Smooth muscle cell (in vitro differentiated cells): ENCODE data around the gene EDA2R. TPM values are rescaled to one million over a fixed set of nuclear protein-coding genes. Genes with fewer than 3 reads are reported as not detected.

Source experiments
- DNase-seq: peaks from one replicate; lab custom pipeline; 2025; ENCODE audit not compliant: unreplicated experiment; lab: John Stamatoyannopoulos, UW
- H2AFZ ChIP-seq: fragments of 200-600 bp; sonication (generic); 2 replicates; pipeline ENCODE4 v1.6.0; 2016; ENCODE audit warnings: antibody characterized with exemption, low read depth, mild to moderate bottlenecking
- H3F3A ChIP-seq: fragments of 200-600 bp; sonication (generic); 2 replicates; pipeline ENCODE4 v1.6.0; 2017; ENCODE audit warnings: antibody characterized with exemption, low read depth
- H3K27ac ChIP-seq: fragments of 200-600 bp; sonication (generic); 2 replicates; pipeline ENCODE4 v1.5.1; 2016; ENCODE audit warnings: low read depth, mild to moderate bottlenecking
- H3K27me3 ChIP-seq: fragments of 200-600 bp; sonication (generic); 2 replicates; pipeline ENCODE4 v1.6.1; 2016; ENCODE audit warnings: low read depth, mild to moderate bottlenecking
- H3K36me3 ChIP-seq: fragments of 200-600 bp; sonication (generic); 2 replicates; pipeline ENCODE4 v1.5.1; 2016; ENCODE audit warnings: low read depth
- H3K4me1 ChIP-seq: fragments of 200-600 bp; sonication (generic); 2 replicates; pipeline ENCODE4 v1.5.1; 2016; ENCODE audit warnings: low read depth
- H3K4me2 ChIP-seq: fragments of 200-600 bp; sonication (generic); 2 replicates; pipeline ENCODE4 v1.6.0; 2016; ENCODE audit warnings: mild to moderate bottlenecking
- H3K4me3 ChIP-seq: fragments of 200-600 bp; sonication (generic); 2 replicates; pipeline ENCODE4 v1.5.1; 2016; ENCODE audit warnings: mild to moderate bottlenecking
- H3K79me2 ChIP-seq: fragments of 200-600 bp; sonication (generic); 2 replicates; pipeline ENCODE4 v1.6.0; 2016; ENCODE audit warnings: low read depth, mild to moderate bottlenecking
- H3K9ac ChIP-seq: fragments of 200-600 bp; sonication (generic); 2 replicates; pipeline ENCODE4 v1.6.0; 2016; ENCODE audit warnings: low read depth
- H3K9me3 ChIP-seq: fragments of 200-600 bp; sonication (generic); replicated peaks from 2 replicates; pipeline ENCODE4 v1.5.1; 2016; ENCODE audit warnings: low read depth
- H4K20me1 ChIP-seq: fragments of 200-600 bp; sonication (generic); 2 replicates; pipeline ENCODE4 v1.6.0; 2016; ENCODE audit warnings: low read depth
- CTCF ChIP-seq: fragments of 200-600 bp; sonication (generic); IDR thresholded peaks from 2 replicates; pipeline ENCODE4 v1.5.1; 2017; ENCODE audit warnings: borderline replicate concordance, mild to moderate bottlenecking, antibody characterized with exemption; ENCODE audit not compliant: insufficient read depth, poor library complexity, severe bottlenecking
- WGBS: methylation state at CpG from one replicate; pipeline ENCODE4 v1.1.7; 2016; ENCODE audit warnings: low lambda C conversion rate; 5-methylcytosine and 5-hydroxymethylcytosine counted together
- polyA plus RNA-seq: library from polyadenylated mRNA; unstranded; fragments of >200 nt; fragmentation: Nextera tagmentation; extraction: Ambion mirVana; gene quantifications from 2 replicates; pipeline ENCODE4 v1.2.1, GENCODE V29; 2016
- total RNA-seq: library from RNA; depleted of rRNA; stranded (reverse); fragments of >200 nt; gene quantifications from 2 replicates; pipeline ENCODE4 v1.2.3, GENCODE V29; 2014

EDA2R gene
- 7.6 and 12.7 TPM in 2 replicates for total RNA-seq
- 4.3 and 6.2 TPM in 2 replicates for polyA plus RNA-seq

- Histone ChIP-seq H3K27ac (peak within 1 kb of the TSS; percentile 90), H3K4me2 (peak within 1 kb of the TSS; percentile 85), H3K79me2 (peaks cover 14% of the 10 kb centered on the region), H3K9ac (peak within 1 kb of the TSS; percentile 86), H4K20me1 (peaks cover 13% of the 10 kb centered on the region), H3K4me1 (peaks cover 3% of the 10 kb centered on the region), H3K36me3 (no peaks in the 10 kb centered on the region), H3F3A (no peaks in the 10 kb centered on the region), H3K9me3 (no peaks in the 10 kb centered on the region), H3K27me3 (no peaks in the 10 kb centered on the region), H3K4me3 (peak within 1 kb of the TSS; percentile 54), H2AFZ (peak within 1 kb of the TSS; percentile 81)
- 41% methylated on average over 22 of the region's 32 CpGs for WGBS
- peak; percentile 14 for DNase-seq
- no peak for TF ChIP-seq CTCF
Observed at GRCh38 chrX:66638591-66639500, at the start of gene EDA2R. EDA2R (minus strand) TSS chrX:66639078; CDS start chrX:66616020, 23,058 bp downstream.

- no peak for DNase-seq
- no peaks in the 10 kb centered on the region for H3K79me2 ChIP-seq
- no peak for TF ChIP-seq CTCF
- no peaks in the 10 kb centered on the region for H3F3A ChIP-seq
- no peaks in the 10 kb centered on the region for H4K20me1 ChIP-seq
- H3K9me3 ChIP-seq: no peaks in the 10 kb centered on the region
- H3K4me1 ChIP-seq: no peaks in the 10 kb centered on the region
- 33% methylated on average over 2 of the region's 2 CpGs for WGBS
- H3K36me3 ChIP-seq: no peaks in the 10 kb centered on the region
- H2AFZ ChIP-seq: no peak overlapping the region
- H3K27me3 ChIP-seq: no peaks in the 10 kb centered on the region
- no peak overlapping the region for H3K4me3 ChIP-seq
- H3K9ac ChIP-seq: no peak overlapping the region
- no peak overlapping the region for H3K4me2 ChIP-seq
- H3K27ac ChIP-seq: no peak overlapping the region
Observed at GRCh38 chrX:66684196-66684595, 45.3 kb upstream of the EDA2R start.

- no peak overlapping the region for H3K4me3 ChIP-seq
- DNase-seq: no peak
- H3K79me2 ChIP-seq: no peaks in the 10 kb centered on the region
- H3K4me1 ChIP-seq: no peaks in the 10 kb centered on the region
- H2AFZ ChIP-seq: no peak overlapping the region
- WGBS: 65% methylated on average over 2 of the region's 2 CpGs
- TF ChIP-seq CTCF: no peak
- no peak overlapping the region for H3K9ac ChIP-seq
- H3K27me3 ChIP-seq: no peaks in the 10 kb centered on the region
- H3K9me3 ChIP-seq: no peaks in the 10 kb centered on the region
- no peaks in the 10 kb centered on the region for H3F3A ChIP-seq
- no peak overlapping the region for H3K27ac ChIP-seq
- H4K20me1 ChIP-seq: no peaks in the 10 kb centered on the region
- no peaks in the 10 kb centered on the region for H3K36me3 ChIP-seq
- H3K4me2 ChIP-seq: no peak overlapping the region
Observed at GRCh38 chrX:66680451-66680850, 41.6 kb upstream of the EDA2R start.

- Histone ChIP-seq H4K20me1 (no peaks in the 10 kb centered on the region), H3K27ac (peak overlapping the region; percentile 85), H3F3A (no peaks in the 10 kb centered on the region), H2AFZ (no peak overlapping the region), H3K9me3 (peaks cover 3% of the 10 kb centered on the region), H3K79me2 (no peaks in the 10 kb centered on the region), H3K36me3 (no peaks in the 10 kb centered on the region), H3K4me1 (no peaks in the 10 kb centered on the region), H3K4me2 (peak overlapping the region; percentile 32), H3K9ac (no peak overlapping the region), H3K27me3 (no peaks in the 10 kb centered on the region), H3K4me3 (no peak overlapping the region)
- no peak for TF ChIP-seq CTCF
- no peak for DNase-seq
- 50% methylated on average over 5 of the region's 5 CpGs for WGBS
Observed at GRCh38 chrX:66677430-66677829, 38.6 kb upstream of the EDA2R start.
